GM23338 (cell line): ENCODE results near the gene AP1G2.

Source experiments
- CREB1 ChIP-seq: fragments of 250-450 bp; sonication (Bioruptor Pico); IDR thresholded peaks from 2 replicates; pipeline ENCODE4 v1.5.0; 2020; ENCODE audit warnings: low read depth, mild to moderate bottlenecking, moderate library complexity
- POLR2AphosphoS5 ChIP-seq: IDR thresholded peaks from 2 replicates; pipeline ENCODE4 v1.6.1; 2016; ENCODE audit warnings: antibody characterized with exemption, low read depth
- ZNF331 ChIP-seq: fragments of 250-450 bp; sonication (Bioruptor Pico); IDR thresholded peaks from 2 replicates; pipeline ENCODE4 v1.5.0; 2020; ENCODE audit warnings: low read depth, mild to moderate bottlenecking, moderate library complexity
- TF ChIP-seq, protein P1 (sequence below), 2 experiments: fragments of 200-600 bp in 1 of 2; sonication (generic) in 1 of 2; conservative IDR thresholded peaks; 2 replicates each; pipeline versions ENCODE4 v1.5.1 to v1.6.1; 2016 to 2017; ENCODE audit warnings: antibody characterized with exemption in 2 of 2, low read depth in 2 of 2, mild to moderate bottlenecking in 2 of 2, moderate library complexity in 1 of 2

DNA sequence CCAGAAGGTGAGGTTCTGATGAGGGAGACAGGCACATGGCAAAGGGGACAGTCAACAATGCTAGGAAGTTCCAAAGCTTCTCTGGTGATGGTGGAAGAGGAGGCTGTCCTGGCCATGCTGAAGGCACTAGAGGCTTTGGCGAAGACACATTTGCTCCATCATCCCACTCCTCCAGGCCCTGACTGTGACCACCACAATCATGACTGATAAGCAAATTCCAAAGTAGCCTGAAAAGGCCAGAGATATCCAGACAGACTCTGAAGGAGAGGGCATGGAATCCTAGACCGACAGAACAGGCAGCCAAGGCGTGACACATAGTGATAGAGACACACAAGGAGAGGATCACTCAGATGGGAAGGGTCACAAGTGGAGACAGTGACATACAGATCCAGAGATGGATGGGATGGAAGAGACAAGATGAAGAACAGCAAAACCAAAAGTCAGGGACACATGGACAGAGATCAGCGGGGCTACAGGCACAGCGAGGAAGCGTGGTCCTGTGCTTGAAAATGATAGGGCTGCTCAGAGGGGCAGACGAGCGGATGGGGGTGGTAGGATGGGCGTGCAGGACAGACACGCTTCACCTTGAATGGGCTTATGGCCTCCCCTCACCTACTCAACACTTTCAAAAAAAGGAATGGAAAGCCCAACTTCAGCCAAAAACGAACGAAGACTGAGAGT, 17.3 kb downstream of the AP1G2 start:
- TF ChIP-seq, protein P1, sequence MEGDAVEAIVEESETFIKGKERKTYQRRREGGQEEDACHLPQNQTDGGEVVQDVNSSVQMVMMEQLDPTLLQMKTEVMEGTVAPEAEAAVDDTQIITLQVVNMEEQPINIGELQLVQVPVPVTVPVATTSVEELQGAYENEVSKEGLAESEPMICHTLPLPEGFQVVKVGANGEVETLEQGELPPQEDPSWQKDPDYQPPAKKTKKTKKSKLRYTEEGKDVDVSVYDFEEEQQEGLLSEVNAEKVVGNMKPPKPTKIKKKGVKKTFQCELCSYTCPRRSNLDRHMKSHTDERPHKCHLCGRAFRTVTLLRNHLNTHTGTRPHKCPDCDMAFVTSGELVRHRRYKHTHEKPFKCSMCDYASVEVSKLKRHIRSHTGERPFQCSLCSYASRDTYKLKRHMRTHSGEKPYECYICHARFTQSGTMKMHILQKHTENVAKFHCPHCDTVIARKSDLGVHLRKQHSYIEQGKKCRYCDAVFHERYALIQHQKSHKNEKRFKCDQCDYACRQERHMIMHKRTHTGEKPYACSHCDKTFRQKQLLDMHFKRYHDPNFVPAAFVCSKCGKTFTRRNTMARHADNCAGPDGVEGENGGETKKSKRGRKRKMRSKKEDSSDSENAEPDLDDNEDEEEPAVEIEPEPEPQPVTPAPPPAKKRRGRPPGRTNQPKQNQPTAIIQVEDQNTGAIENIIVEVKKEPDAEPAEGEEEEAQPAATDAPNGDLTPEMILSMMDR (conservative IDR thresholded peaks at IDR 0.05; ENCODE audit: low read depth in 2 of 2), result no peak
- TF ChIP-seq POLR2AphosphoS5 (no peak), CREB1 (CRISPR knock-in tag) (no peak), ZNF331 (CRISPR knock-in tag) (no peak)
